Ovary (tissue), 3 donors: ENCODE measurements around the gene SSB.
A peak's percentile ranks its signal among the peaks of the same experiment; 100 is the strongest.

ENCODE experiments used
- CTCF ChIP-seq, 3 donors: fragments of 450-650 bp in 2 of 3; fragments of 200-600 bp in 1 of 3; IDR thresholded peaks; one replicate each; pipeline versions ENCODE4 v1.5.1 to v1.8.0; 2016 to 2022; ENCODE audit warnings: antibody characterized with exemption in 3 of 3, mild to moderate bottlenecking in 1 of 3
- EP300 ChIP-seq: sonication (generic); formaldehyde crosslinking; IDR thresholded peaks from one replicate; pipeline ENCODE4 v1.6.1; 2017; ENCODE audit warnings: antibody characterized with exemption
- donor health status: DM: no; HTN: no; CAD: no.

GRCh38 chr2:169827272-169828140 is 28.8 kb downstream of the SSB start, which contains the start of gene UBR3:
- TF ChIP-seq CTCF (IDR thresholded peaks at IDR 0.05) (peak in 1 of 3 donors; percentile 29), EP300 (no peak)
